Smooth muscle cell (in vitro differentiated cells): ENCODE results near the gene ACER2. TPM values are rescaled to one million over a fixed set of nuclear protein-coding genes. Genes with fewer than 3 reads are reported as not detected.
"Not testable (repeated sequence)": the region's sequence is repeated elsewhere in the genome, so short reads cannot be mapped to it uniquely, and the experiment has no call there.

Source experiments
- DNase-seq: peaks from one replicate; lab custom pipeline; 2025; ENCODE audit not compliant: unreplicated experiment; lab: John Stamatoyannopoulos, UW
- H2AFZ ChIP-seq: fragments of 200-600 bp; sonication (generic); 2 replicates; pipeline ENCODE4 v1.6.0; 2016; ENCODE audit warnings: antibody characterized with exemption, low read depth, mild to moderate bottlenecking
- H3F3A ChIP-seq: fragments of 200-600 bp; sonication (generic); 2 replicates; pipeline ENCODE4 v1.6.0; 2017; ENCODE audit warnings: antibody characterized with exemption, low read depth
- H3K27ac ChIP-seq: fragments of 200-600 bp; sonication (generic); 2 replicates; pipeline ENCODE4 v1.5.1; 2016; ENCODE audit warnings: low read depth, mild to moderate bottlenecking
- H3K27me3 ChIP-seq: fragments of 200-600 bp; sonication (generic); 2 replicates; pipeline ENCODE4 v1.6.1; 2016; ENCODE audit warnings: low read depth, mild to moderate bottlenecking
- H3K36me3 ChIP-seq: fragments of 200-600 bp; sonication (generic); 2 replicates; pipeline ENCODE4 v1.5.1; 2016; ENCODE audit warnings: low read depth
- H3K4me1 ChIP-seq: fragments of 200-600 bp; sonication (generic); 2 replicates; pipeline ENCODE4 v1.5.1; 2016; ENCODE audit warnings: low read depth
- H3K4me2 ChIP-seq: fragments of 200-600 bp; sonication (generic); 2 replicates; pipeline ENCODE4 v1.6.0; 2016; ENCODE audit warnings: mild to moderate bottlenecking
- H3K4me3 ChIP-seq: fragments of 200-600 bp; sonication (generic); 2 replicates; pipeline ENCODE4 v1.5.1; 2016; ENCODE audit warnings: mild to moderate bottlenecking
- H3K79me2 ChIP-seq: fragments of 200-600 bp; sonication (generic); 2 replicates; pipeline ENCODE4 v1.6.0; 2016; ENCODE audit warnings: low read depth, mild to moderate bottlenecking
- H3K9ac ChIP-seq: fragments of 200-600 bp; sonication (generic); 2 replicates; pipeline ENCODE4 v1.6.0; 2016; ENCODE audit warnings: low read depth
- H3K9me3 ChIP-seq: fragments of 200-600 bp; sonication (generic); replicated peaks from 2 replicates; pipeline ENCODE4 v1.5.1; 2016; ENCODE audit warnings: low read depth
- H4K20me1 ChIP-seq: fragments of 200-600 bp; sonication (generic); 2 replicates; pipeline ENCODE4 v1.6.0; 2016; ENCODE audit warnings: low read depth
- CTCF ChIP-seq: fragments of 200-600 bp; sonication (generic); IDR thresholded peaks from 2 replicates; pipeline ENCODE4 v1.5.1; 2017; ENCODE audit warnings: borderline replicate concordance, mild to moderate bottlenecking, antibody characterized with exemption; ENCODE audit not compliant: insufficient read depth, poor library complexity, severe bottlenecking
- WGBS: methylation state at CpG from one replicate; pipeline ENCODE4 v1.1.7; 2016; ENCODE audit warnings: low lambda C conversion rate; 5-methylcytosine and 5-hydroxymethylcytosine counted together
- polyA plus RNA-seq: library from polyadenylated mRNA; unstranded; fragments of >200 nt; fragmentation: Nextera tagmentation; extraction: Ambion mirVana; gene quantifications from 2 replicates; pipeline ENCODE4 v1.2.1, GENCODE V29; 2016
- total RNA-seq: library from RNA; depleted of rRNA; stranded (reverse); fragments of >200 nt; gene quantifications from 2 replicates; pipeline ENCODE4 v1.2.3, GENCODE V29; 2014

ACER2 gene
- total and polyA plus RNA-seq, 2 experiments from 2014 or later, result 0.49 to 4.2 TPM

- Histone ChIP-seq H3K79me2 (no peaks in the 10 kb centered on the region), H2AFZ (no peak overlapping the region), H3K9me3 (no peaks in the 10 kb centered on the region), H3K9ac (no peak overlapping the region), H3K27me3 (no peaks in the 10 kb centered on the region), H3K36me3 (no peaks in the 10 kb centered on the region), H3F3A (no peaks in the 10 kb centered on the region), H3K4me2 (no peak overlapping the region), H3K4me3 (no peak overlapping the region), H3K4me1 (no peaks in the 10 kb centered on the region), H3K27ac (no peak overlapping the region), H4K20me1 (no peaks in the 10 kb centered on the region)
- no peak for TF ChIP-seq CTCF
- WGBS, result 60% methylated on average over 2 of the region's 2 CpGs
- no peak for DNase-seq
Measured at GRCh38 chr9:19387317-19387716, 21.5 kb upstream of the ACER2 start.

GRCh38 chr9:19389539-19389938, 19.3 kb upstream of the ACER2 start:
- H3F3A ChIP-seq, H4K20me1 ChIP-seq, DNase-seq, H3K27me3 ChIP-seq, H3K27ac ChIP-seq, H3K4me2 ChIP-seq, H3K4me1 ChIP-seq, H3K79me2 ChIP-seq, H3K9ac ChIP-seq, H2AFZ ChIP-seq, H3K36me3 ChIP-seq, H3K9me3 ChIP-seq, H3K4me3 ChIP-seq: not testable (repeated sequence)
- 96% methylated on average over 4 of the region's 4 CpGs for WGBS

DNA sequence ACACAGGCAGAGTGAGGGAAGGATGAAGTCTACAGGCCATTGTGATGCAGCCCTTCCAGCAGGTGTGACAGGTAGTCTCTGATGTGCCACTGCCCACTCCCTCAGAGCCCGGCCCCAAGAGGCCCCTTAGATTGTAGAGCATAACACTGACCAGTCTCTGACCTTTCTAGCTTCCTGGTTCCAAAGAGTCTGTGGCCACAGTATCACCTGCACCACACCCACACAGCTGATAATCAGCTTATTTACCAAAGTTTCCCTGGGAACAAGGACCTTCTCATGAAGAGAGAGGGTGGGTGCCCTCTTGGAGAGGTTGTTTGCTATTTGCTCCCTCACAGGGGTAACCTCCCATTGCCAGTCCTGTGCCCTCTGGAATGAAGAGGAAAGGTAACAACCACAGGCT, 11.0 kb upstream of the ACER2 start:
- H3K27ac ChIP-seq, result no peak overlapping the region
- no peak for DNase-seq
- H3K4me3 ChIP-seq, result no peak overlapping the region
- H3K9me3 ChIP-seq, result peaks cover 3% of the 10 kb centered on the region
- H3K4me2 ChIP-seq, result no peak overlapping the region
- H3F3A ChIP-seq, result no peaks in the 10 kb centered on the region
- WGBS, result 87% methylated on average over 1 of the region's 1 CpG
- no peak for TF ChIP-seq CTCF
- no peaks in the 10 kb centered on the region for H3K27me3 ChIP-seq
- no peak overlapping the region for H2AFZ ChIP-seq
- H3K36me3 ChIP-seq, result no peaks in the 10 kb centered on the region
- no peaks in the 10 kb centered on the region for H3K79me2 ChIP-seq
- H3K4me1 ChIP-seq, result no peaks in the 10 kb centered on the region
- no peak overlapping the region for H3K9ac ChIP-seq
- H4K20me1 ChIP-seq, result no peaks in the 10 kb centered on the region

DNA sequence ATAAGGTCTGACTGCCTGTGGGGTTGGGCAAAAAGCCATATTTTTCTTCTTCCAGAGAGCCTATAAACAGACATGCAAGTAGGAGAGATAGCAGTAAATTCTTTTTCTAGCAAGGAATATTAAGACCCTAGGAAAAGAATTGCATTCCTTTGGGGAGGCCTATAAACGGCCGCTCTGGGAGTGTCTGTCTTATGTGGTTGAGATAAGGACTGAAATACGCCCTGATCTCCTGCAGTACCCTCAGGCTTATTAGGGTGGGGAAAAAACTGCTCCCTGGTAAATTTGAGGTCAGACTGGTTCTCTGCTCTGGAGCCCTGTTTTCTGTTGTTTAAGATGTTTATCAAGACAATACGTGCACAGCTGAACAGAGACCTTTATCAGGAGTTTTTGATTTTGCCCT, 5.6 kb upstream of the ACER2 start:
- H3K27ac ChIP-seq, H3K27me3 ChIP-seq, H3K4me1 ChIP-seq, H3K9me3 ChIP-seq, H3K79me2 ChIP-seq, H3K36me3 ChIP-seq, H3K4me2 ChIP-seq, H3K9ac ChIP-seq, DNase-seq, H4K20me1 ChIP-seq, H3K4me3 ChIP-seq, H3F3A ChIP-seq, H2AFZ ChIP-seq: not testable (repeated sequence)
- 56% methylated on average over 4 of the region's 4 CpGs for WGBS
